Right lobe of liver (tissue), 6 donors: ENCODE measurements around the gene TFDP3. TPM values are rescaled to one million over a fixed set of nuclear protein-coding genes. Genes with fewer than 3 reads are reported as not detected.
A peak's percentile ranks its signal among the peaks of the same experiment; 100 is the strongest.

ENCODE experiments used
- ATAC-seq, 4 donors: fragments of 200-7000 bp; cut with Tn5 transposase; one replicate each; pipeline ENCODE4 v1.9.1; 2020; ENCODE audit warnings: mild to moderate bottlenecking in 4 of 4, moderate library complexity in 4 of 4
- DNase-seq, 3 donors: peaks; one replicate each; pipeline ENCODE4 v3.0.0-alpha.2; 2020
- H3K27ac ChIP-seq, 3 donors: fragments of 200-600 bp; one replicate each; pipeline ENCODE4 v1.8.0; 2022
- H3K27me3 ChIP-seq, 2 donors: fragments of 200-600 bp; one replicate each; pipeline ENCODE4 v1.8.0; 2022
- H3K36me3 ChIP-seq, 4 donors: fragments of 200-600 bp; sonication (generic) in 1 of 4; one replicate each; pipeline versions ENCODE4 v1.5.1 to v1.8.0; 2017 to 2022; ENCODE audit warnings: control low read depth in 1 of 4
- H3K4me1 ChIP-seq, 4 donors: fragments of 200-600 bp; sonication (generic) in 1 of 4; one replicate each; pipeline versions ENCODE4 v1.5.1 to v1.8.0; 2017 to 2022; ENCODE audit warnings: control low read depth in 1 of 4
- H3K4me3 ChIP-seq, 3 donors: fragments of 200-600 bp; one replicate each; pipeline ENCODE4 v1.8.0; 2022
- H3K9me3 ChIP-seq, 4 donors: fragments of 200-600 bp; sonication (generic) in 1 of 4; one replicate each; pipeline versions ENCODE4 v1.5.1 to v1.8.0; 2017 to 2022; ENCODE audit warnings: control low read depth in 1 of 4
- CTCF ChIP-seq, 4 donors: fragments of 200-600 bp in 3 of 4; fragments of 450-650 bp in 1 of 4; IDR thresholded peaks; one replicate each; pipeline versions ENCODE4 v1.5.1 to v1.8.0; 2016 to 2022; ENCODE audit warnings: antibody characterized with exemption in 4 of 4, mild to moderate bottlenecking in 2 of 4
- POLR2A ChIP-seq: fragments of 450-650 bp; IDR thresholded peaks from one replicate; pipeline ENCODE4 v1.6.1; 2017; ENCODE audit warnings: antibody characterized with exemption, mild to moderate bottlenecking
- WGBS: methylation state at CpG from one replicate; pipeline ENCODE4 v1.1.6; 2018; ENCODE audit warnings: low coverage, low lambda C conversion rate; ENCODE audit not compliant: insufficient coverage; ENCODE audit errors: missing lambda C conversion rate; 5-methylcytosine and 5-hydroxymethylcytosine counted together
- intact Hi-C, 2 donors: fragments of 100-400 bp; cut with DNase I; formaldehyde crosslinking; loops; one replicate each; pipeline versions ENCODE4 v1.11.2 to v1.14.1; 2022
- total RNA-seq, 6 experiments: library from RNA; depleted of rRNA in 2 of 6; stranded (reverse); fragments of >200 nt in 2 of 6; fragmentation: NEBNext Ultra II Directional in 3 of 6; extraction: Animal tissue kit (Norgen Biotek cat#: 25700) in 3 of 6; gene quantifications; one replicate each; pipeline versions ENCODE4 v1.1.0 to v1.2.4, GENCODE V29; 2016 to 2023
- donor health status: DM: no; HTN: yes; CAD: no.
- donor health status: DM: no; HTN: no; CAD: no.
- donor health status: DM: no; HTN: no; CAD: no.
- donor health status: DM: no; HTN: yes; CAD: no.
- donor health status: DM: no; HTN: yes; CAD: no.

TFDP3 gene
- total RNA-seq, 6 experiments from 2014 or later, result not detected

- intact Hi-C loops, result no loop called here
- peaks cover 0 to 7% of the 10 kb centered on the region in 2 donors for H3K27me3 ChIP-seq
- no peak overlapping the region for H3K27ac ChIP-seq
- DNase-seq (no peak), ATAC-seq (no peak)
- H3K36me3 ChIP-seq, result no peaks in the 10 kb centered on the region
- H3K4me1 ChIP-seq, result no peaks in the 10 kb centered on the region
- H3K4me3 ChIP-seq, result no peak overlapping the region
- TF ChIP-seq POLR2A (no peak), CTCF (IDR thresholded peaks at IDR 0.05) (no peak)
- 42% methylated on average over 2 of the region's 3 CpGs for WGBS
- H3K9me3 ChIP-seq, result no peaks in the 10 kb centered on the region
Observed at GRCh38 chrX:133254666-133255065, 36.5 kb upstream of the TFDP3 start.

GRCh38 chrX:133251204-133251603 is 33.0 kb upstream of the TFDP3 start:
- H3K27me3 ChIP-seq, result peaks cover 0 to 7% of the 10 kb centered on the region in 2 donors
- no peak overlapping the region for H3K4me3 ChIP-seq
- intact Hi-C loops, result no loop called here
- no peak for ATAC-seq
- no peaks in the 10 kb centered on the region for H3K36me3 ChIP-seq
- WGBS, result 59% methylated on average over 5 of the region's 5 CpGs
- DNase-seq, result no peak
- no peak overlapping the region for H3K27ac ChIP-seq
- TF ChIP-seq POLR2A, result no peak
- TF ChIP-seq CTCF (IDR thresholded peaks at IDR 0.05), result no peak
- peaks cover 0 to 3% (median 0%) of the 10 kb centered on the region in 4 donors for H3K9me3 ChIP-seq
- no peaks in the 10 kb centered on the region for H3K4me1 ChIP-seq

GRCh38 chrX:133250184-133251100 is 32.3 kb upstream of the TFDP3 start:
- no peaks in the 10 kb centered on the region for H3K4me1 ChIP-seq
- no peak for TF ChIP-seq CTCF (IDR thresholded peaks at IDR 0.05)
- no peak for TF ChIP-seq POLR2A
- ATAC-seq (peak in 1 of 4 donors; percentile 58), DNase-seq (no peak)
- H3K4me3 ChIP-seq, result no peak overlapping the region
- intact Hi-C loops, result no loop called here
- WGBS, result 75% methylated on average over 3 of the region's 5 CpGs
- H3K27me3 ChIP-seq, result peaks cover 0 to 3% of the 10 kb centered on the region in 2 donors
- no peak overlapping the region for H3K27ac ChIP-seq
- H3K36me3 ChIP-seq, result no peaks in the 10 kb centered on the region
- peaks cover 0 to 3% (median 0%) of the 10 kb centered on the region in 4 donors for H3K9me3 ChIP-seq

- no peak for DNase-seq
- intact Hi-C loops, result no loop called here
- Histone ChIP-seq H3K9me3 (peaks cover 0 to 3% (median 0%) of the 10 kb centered on the region in 4 donors), H3K36me3 (no peaks in the 10 kb centered on the region), H3K27ac (no peak overlapping the region), H3K4me3 (no peak overlapping the region), H3K27me3 (no peaks in the 10 kb centered on the region), H3K4me1 (no peaks in the 10 kb centered on the region)
- TF ChIP-seq CTCF (IDR thresholded peaks at IDR 0.05) (peak in 3 of 4 donors; percentile 18 to 24 (median 23)), POLR2A (no peak)
- WGBS, result 38% methylated on average over 4 of the region's 4 CpGs
- ATAC-seq, result no peak
Observed at GRCh38 chrX:133249266-133250058, 31.3 kb upstream of the TFDP3 start.
